ENCODE measurements around the gene UBE2L5. TPM values are rescaled to one million over a fixed set of nuclear protein-coding genes. Genes with fewer than 3 reads are reported as not detected.

The UBE2L5 gene
- total and polyA plus RNA-seq, 2 of the 13 experiments (the other 11 are each of a cell fraction or from before 2014, with no cell fraction given) = 0.13 TPM; not detected in 1

- no peak for TF ChIP-seq CEBPB (IDR thresholded peaks at IDR 0.05; ENCODE audit: borderline replicate concordance, low read depth, low read length)
- no peak for TF ChIP-seq TAF15 (IDR thresholded peaks at IDR 0.05; ENCODE audit: low read depth, low read length, poor library complexity, severe bottlenecking)
- no peak for TF ChIP-seq CREB1 (IDR thresholded peaks at IDR 0.05)
- TF ChIP-seq CREB1 (CRISPR knock-in tag; IDR thresholded peaks at IDR 0.05) = peak; percentile 63; the same call in 1 of the 2 replicates
- TF ChIP-seq ZNF558 (CRISPR knock-in tag; IDR thresholded peaks at IDR 0.05; ENCODE audit: borderline replicate concordance) = no peak
- no peak for TF ChIP-seq ZNF12 (CRISPR knock-in tag; IDR thresholded peaks at IDR 0.05)
- no peak for TF ChIP-seq ZNF460 (CRISPR knock-in tag; IDR thresholded peaks at IDR 0.05; ENCODE audit: borderline replicate concordance)
- TF ChIP-seq, protein P1, sequence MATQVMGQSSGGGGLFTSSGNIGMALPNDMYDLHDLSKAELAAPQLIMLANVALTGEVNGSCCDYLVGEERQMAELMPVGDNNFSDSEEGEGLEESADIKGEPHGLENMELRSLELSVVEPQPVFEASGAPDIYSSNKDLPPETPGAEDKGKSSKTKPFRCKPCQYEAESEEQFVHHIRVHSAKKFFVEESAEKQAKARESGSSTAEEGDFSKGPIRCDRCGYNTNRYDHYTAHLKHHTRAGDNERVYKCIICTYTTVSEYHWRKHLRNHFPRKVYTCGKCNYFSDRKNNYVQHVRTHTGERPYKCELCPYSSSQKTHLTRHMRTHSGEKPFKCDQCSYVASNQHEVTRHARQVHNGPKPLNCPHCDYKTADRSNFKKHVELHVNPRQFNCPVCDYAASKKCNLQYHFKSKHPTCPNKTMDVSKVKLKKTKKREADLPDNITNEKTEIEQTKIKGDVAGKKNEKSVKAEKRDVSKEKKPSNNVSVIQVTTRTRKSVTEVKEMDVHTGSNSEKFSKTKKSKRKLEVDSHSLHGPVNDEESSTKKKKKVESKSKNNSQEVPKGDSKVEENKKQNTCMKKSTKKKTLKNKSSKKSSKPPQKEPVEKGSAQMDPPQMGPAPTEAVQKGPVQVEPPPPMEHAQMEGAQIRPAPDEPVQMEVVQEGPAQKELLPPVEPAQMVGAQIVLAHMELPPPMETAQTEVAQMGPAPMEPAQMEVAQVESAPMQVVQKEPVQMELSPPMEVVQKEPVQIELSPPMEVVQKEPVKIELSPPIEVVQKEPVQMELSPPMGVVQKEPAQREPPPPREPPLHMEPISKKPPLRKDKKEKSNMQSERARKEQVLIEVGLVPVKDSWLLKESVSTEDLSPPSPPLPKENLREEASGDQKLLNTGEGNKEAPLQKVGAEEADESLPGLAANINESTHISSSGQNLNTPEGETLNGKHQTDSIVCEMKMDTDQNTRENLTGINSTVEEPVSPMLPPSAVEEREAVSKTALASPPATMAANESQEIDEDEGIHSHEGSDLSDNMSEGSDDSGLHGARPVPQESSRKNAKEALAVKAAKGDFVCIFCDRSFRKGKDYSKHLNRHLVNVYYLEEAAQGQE (IDR thresholded peaks at IDR 0.05; ENCODE audit: borderline replicate concordance in 1 of 2, low read depth in 1 of 2, low read length in 2 of 2) = no peak
- no peak for TF ChIP-seq MBNL3 (CRISPR knock-in tag; conservative IDR thresholded peaks at IDR 0.05)
- no peak for TF ChIP-seq HES4 (CRISPR knock-in tag; IDR thresholded peaks at IDR 0.05; ENCODE audit: borderline replicate concordance)
- TF ChIP-seq EED (CRISPR knock-in tag; IDR thresholded peaks at IDR 0.05) = no peak
- TF ChIP-seq FOXA1 (IDR thresholded peaks at IDR 0.05) = no peak
- TF ChIP-seq FOXA1 (CRISPR knock-in tag; IDR thresholded peaks at IDR 0.05) = no peak
- TF ChIP-seq, protein P2, sequence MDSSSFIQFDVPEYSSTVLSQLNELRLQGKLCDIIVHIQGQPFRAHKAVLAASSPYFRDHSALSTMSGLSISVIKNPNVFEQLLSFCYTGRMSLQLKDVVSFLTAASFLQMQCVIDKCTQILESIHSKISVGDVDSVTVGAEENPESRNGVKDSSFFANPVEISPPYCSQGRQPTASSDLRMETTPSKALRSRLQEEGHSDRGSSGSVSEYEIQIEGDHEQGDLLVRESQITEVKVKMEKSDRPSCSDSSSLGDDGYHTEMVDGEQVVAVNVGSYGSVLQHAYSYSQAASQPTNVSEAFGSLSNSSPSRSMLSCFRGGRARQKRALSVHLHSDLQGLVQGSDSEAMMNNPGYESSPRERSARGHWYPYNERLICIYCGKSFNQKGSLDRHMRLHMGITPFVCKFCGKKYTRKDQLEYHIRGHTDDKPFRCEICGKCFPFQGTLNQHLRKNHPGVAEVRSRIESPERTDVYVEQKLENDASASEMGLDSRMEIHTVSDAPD (CRISPR knock-in tag; IDR thresholded peaks at IDR 0.05) = no peak
- no peak for TF ChIP-seq GABPA (IDR thresholded peaks at IDR 0.05; ENCODE audit: low read depth, low read length)
- peak; percentile 39 for TF ChIP-seq GABPA (CRISPR knock-in tag; IDR thresholded peaks at IDR 0.05; ENCODE audit: low read depth)
- TF ChIP-seq PAX8 (CRISPR knock-in tag; IDR thresholded peaks at IDR 0.05; ENCODE audit: borderline replicate concordance) = 0 out of 2 replicates have a peak, but pooled peaks have one; percentile 44
- TF ChIP-seq, protein P3, sequence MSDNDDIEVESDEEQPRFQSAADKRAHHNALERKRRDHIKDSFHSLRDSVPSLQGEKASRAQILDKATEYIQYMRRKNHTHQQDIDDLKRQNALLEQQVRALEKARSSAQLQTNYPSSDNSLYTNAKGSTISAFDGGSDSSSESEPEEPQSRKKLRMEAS (IDR thresholded peaks at IDR 0.05) = no peak
- TF ChIP-seq ZNF414 (CRISPR knock-in tag; IDR thresholded peaks at IDR 0.05) = no peak
- TF ChIP-seq, protein P4, sequence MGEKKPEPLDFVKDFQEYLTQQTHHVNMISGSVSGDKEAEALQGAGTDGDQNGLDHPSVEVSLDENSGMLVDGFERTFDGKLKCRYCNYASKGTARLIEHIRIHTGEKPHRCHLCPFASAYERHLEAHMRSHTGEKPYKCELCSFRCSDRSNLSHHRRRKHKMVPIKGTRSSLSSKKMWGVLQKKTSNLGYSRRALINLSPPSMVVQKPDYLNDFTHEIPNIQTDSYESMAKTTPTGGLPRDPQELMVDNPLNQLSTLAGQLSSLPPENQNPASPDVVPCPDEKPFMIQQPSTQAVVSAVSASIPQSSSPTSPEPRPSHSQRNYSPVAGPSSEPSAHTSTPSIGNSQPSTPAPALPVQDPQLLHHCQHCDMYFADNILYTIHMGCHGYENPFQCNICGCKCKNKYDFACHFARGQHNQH (CRISPR knock-in tag; IDR thresholded peaks at IDR 0.05) = no peak
- TF ChIP-seq NR2C2 (CRISPR knock-in tag; IDR thresholded peaks at IDR 0.05; ENCODE audit: borderline replicate concordance) = peak; percentile 33; the same call in 1 of the 2 replicates
- TF ChIP-seq FOSL1 (CRISPR knock-in tag; IDR thresholded peaks at IDR 0.05; ENCODE audit: borderline replicate concordance) = no peak
These were observed 33.6 kb upstream of the UBE2L5 start (continued) for GRCh38 chr13:30388406-30389283.

Data from HepG2 (cell line).